ENCODE data around the gene POLN. TPM values are rescaled to one million over a fixed set of nuclear protein-coding genes. Genes with fewer than 3 reads are reported as not detected.

Gene POLN
- total RNA-seq, 1 experiment from 2014 or later, result 3.5 TPM

DNA sequence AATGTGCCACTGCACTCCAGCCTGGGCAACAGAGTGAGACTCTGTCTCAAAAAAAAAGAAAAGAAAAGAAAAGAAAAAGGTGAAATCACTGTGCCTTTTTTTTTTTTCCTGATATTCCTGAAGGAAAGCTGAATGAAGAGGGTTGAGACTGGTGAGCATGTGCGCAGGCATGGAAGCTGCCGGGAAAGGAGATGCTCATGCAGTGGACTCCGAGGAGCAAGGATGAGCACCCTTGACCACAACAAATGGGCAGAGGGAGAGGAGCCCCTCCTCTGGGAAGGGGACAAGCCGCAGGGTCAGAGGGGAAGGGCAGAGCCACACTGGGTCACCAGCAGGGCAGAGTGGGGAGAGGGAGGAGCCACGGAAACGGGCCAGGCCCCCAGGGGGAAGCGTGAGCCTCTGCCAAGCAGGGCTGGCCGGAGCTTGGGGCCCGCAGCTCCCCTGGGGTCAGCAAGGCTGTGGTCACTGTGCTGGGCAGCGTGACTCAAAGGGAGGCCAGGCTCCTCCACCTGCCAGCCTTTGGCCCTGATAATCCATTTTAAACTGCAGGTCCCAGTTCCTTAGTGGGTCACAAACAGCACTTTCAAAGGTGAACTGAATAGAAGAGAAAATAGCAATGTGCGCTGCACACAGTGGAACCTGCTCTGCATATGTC lies 102.9 kb downstream of the POLN start (continued):
- TF ChIP-seq, protein P1, sequence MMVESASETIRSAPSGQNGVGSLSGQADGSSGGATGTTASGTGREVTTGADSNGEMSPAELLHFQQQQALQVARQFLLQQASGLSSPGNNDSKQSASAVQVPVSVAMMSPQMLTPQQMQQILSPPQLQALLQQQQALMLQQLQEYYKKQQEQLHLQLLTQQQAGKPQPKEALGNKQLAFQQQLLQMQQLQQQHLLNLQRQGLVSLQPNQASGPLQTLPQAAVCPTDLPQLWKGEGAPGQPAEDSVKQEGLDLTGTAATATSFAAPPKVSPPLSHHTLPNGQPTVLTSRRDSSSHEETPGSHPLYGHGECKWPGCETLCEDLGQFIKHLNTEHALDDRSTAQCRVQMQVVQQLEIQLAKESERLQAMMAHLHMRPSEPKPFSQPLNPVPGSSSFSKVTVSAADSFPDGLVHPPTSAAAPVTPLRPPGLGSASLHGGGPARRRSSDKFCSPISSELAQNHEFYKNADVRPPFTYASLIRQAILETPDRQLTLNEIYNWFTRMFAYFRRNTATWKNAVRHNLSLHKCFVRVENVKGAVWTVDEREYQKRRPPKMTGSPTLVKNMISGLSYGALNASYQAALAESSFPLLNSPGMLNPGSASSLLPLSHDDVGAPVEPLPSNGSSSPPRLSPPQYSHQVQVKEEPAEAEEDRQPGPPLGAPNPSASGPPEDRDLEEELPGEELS (CRISPR knock-in tag; IDR thresholded peaks at IDR 0.05), result no peak
- TF ChIP-seq NFATC4 (CRISPR knock-in tag; IDR thresholded peaks at IDR 0.05) (no peak), ZNF138 (CRISPR knock-in tag; conservative IDR thresholded peaks at IDR 0.05) (no peak), ZNF317 (CRISPR knock-in tag; IDR thresholded peaks at IDR 0.05; ENCODE audit: borderline replicate concordance, low read depth) (no peak), ZNF532 (CRISPR knock-in tag; IDR thresholded peaks at IDR 0.05; ENCODE audit: borderline replicate concordance) (no peak), CREB1 (CRISPR knock-in tag; IDR thresholded peaks at IDR 0.05) (no peak), ATF1 (CRISPR knock-in tag; IDR thresholded peaks at IDR 0.05) (no peak), GRHL2 (CRISPR knock-in tag; IDR thresholded peaks at IDR 0.05; ENCODE audit: insufficient replicate concordance, severe bottlenecking) (no peak), RORB (CRISPR knock-in tag; IDR thresholded peaks at IDR 0.05) (no peak), TEAD4 (CRISPR knock-in tag; IDR thresholded peaks at IDR 0.05) (no peak), SMAD4 (CRISPR knock-in tag; IDR thresholded peaks at IDR 0.05) (no peak)
- TF ChIP-seq, protein P2, sequence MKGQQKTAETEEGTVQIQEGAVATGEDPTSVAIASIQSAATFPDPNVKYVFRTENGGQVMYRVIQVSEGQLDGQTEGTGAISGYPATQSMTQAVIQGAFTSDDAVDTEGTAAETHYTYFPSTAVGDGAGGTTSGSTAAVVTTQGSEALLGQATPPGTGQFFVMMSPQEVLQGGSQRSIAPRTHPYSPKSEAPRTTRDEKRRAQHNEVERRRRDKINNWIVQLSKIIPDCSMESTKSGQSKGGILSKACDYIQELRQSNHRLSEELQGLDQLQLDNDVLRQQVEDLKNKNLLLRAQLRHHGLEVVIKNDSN (CRISPR knock-in tag; IDR thresholded peaks at IDR 0.05), result no peak
- TF ChIP-seq, protein P3, sequence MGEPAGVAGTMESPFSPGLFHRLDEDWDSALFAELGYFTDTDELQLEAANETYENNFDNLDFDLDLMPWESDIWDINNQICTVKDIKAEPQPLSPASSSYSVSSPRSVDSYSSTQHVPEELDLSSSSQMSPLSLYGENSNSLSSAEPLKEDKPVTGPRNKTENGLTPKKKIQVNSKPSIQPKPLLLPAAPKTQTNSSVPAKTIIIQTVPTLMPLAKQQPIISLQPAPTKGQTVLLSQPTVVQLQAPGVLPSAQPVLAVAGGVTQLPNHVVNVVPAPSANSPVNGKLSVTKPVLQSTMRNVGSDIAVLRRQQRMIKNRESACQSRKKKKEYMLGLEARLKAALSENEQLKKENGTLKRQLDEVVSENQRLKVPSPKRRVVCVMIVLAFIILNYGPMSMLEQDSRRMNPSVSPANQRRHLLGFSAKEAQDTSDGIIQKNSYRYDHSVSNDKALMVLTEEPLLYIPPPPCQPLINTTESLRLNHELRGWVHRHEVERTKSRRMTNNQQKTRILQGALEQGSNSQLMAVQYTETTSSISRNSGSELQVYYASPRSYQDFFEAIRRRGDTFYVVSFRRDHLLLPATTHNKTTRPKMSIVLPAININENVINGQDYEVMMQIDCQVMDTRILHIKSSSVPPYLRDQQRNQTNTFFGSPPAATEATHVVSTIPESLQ (CRISPR knock-in tag; IDR thresholded peaks at IDR 0.05), result no peak

- ATAC-seq, result no peak
- CTCF ChIA-PET, result no interaction called here
These were observed 105.2 kb downstream of the POLN start for GRCh38 chr4:2136726-2137125.

More at GRCh38 chr4:2136726-2137125, 105.2 kb downstream of the POLN start:
- H3K36me3 Mint-ChIP-seq, result peaks cover 9% of the 10 kb centered on the region
- H3K4me1 Mint-ChIP-seq, result no peaks in the 10 kb centered on the region
- POLR2A ChIA-PET, result no interaction called here
- H3K27ac Mint-ChIP-seq, result no peak overlapping the region
- H3K9me3 Mint-ChIP-seq, result peaks cover 23% of the 10 kb centered on the region
- TF ChIP-seq IRF1 (CRISPR knock-in tag; IDR thresholded peaks at IDR 0.05) (no peak), JAZF1 (CRISPR knock-in tag; IDR thresholded peaks at IDR 0.05) (no peak)
- TF ChIP-seq, protein P3 (CRISPR knock-in tag; IDR thresholded peaks at IDR 0.05), result no peak
- no peak for DNase-seq (ENCODE audit: low spot score)
- H3K27me3 Mint-ChIP-seq (ENCODE audit: low read depth), result peaks cover 98% of the 10 kb centered on the region
- no peak overlapping the region for H3K4me3 Mint-ChIP-seq

Measured in WTC11 (cell line).